ENCODE measurements around the gene NPTX2.

The NPTX2 gene

GRCh38 chr7:98618786-98619185 is 1.7 kb downstream of the NPTX2 start:
- no peak for DNase-seq (ENCODE audit: low spot score)

GRCh38 chr7:98619450-98620321 is 2.6 kb downstream of the NPTX2 start:
- peak; percentile 25 for DNase-seq (ENCODE audit: low spot score)

DNA sequence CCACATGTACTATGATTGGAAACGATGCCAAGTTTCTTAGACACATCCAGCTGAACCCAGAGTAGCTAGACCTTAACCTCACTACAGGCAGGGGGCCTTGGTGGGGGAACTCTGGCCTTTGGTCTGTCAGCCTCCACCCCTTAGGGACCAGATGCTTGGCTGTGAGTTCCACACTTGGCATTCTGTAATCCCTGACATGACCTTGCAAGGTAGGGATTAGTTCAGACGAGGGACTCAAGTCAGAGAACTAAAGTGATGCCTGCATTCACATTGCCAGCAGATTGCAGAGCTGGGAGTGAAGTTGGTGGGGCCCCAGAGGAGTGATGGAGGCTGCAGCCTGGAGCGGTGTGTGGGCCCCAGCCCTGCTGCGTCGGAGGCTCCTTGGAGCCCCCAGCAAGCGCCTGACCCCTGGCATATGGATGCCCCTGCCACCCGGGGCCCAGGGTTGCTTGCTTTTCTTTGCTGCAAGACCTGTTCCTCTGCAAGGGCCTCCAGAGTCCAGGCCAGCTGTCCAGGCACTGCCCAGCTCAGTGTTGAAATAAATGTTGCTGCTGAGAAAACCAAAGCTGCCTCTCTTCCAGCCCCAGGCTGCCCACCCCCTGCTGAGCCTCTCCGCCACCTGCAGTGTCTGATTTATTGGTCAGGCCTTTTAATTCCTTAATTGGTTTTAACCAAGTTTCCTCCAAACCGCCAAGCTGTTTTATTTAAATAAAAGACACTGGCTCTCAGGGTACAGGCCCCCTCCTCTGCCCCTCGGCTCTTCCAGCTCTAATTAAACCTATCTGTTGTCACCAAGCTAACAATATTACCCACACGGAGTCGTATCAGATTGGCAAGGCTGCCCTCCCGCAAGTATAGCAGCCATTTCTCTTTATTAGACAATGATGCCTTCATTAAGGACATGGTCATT is 4.7 kb downstream of the NPTX2 start:
- DNase-seq (ENCODE audit: low spot score) = no peak

- DNase-seq (ENCODE audit: low spot score) = no peak
These were observed 5.8 kb downstream of the NPTX2 start for GRCh38 chr7:98622926-98623325.

DNA sequence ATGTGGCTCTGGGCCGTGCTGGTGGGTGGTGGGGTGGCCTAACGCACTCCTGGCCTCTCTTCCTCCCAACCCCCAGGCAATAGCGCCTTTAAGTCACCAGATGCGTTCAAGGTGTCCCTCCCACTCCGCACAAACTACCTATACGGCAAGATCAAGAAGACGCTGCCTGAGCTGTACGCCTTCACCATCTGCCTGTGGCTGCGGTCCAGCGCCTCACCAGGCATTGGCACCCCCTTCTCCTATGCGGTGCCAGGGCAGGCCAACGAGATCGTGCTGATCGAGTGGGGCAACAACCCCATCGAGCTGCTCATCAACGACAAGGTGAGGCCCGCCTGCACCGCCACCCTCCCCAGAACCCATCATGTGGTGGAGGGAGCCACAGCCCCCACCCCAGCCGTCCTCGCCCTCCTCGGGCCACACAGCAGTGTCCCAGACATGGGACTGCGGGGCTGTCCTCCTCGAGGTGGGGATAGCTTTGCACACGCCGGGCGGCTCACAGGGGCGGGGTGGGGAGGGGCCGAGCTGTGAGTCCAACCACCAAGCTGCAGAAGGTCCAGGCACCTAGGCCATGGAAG is 7.8 kb downstream of the NPTX2 start:
- no peak for DNase-seq (ENCODE audit: low spot score)

DNA sequence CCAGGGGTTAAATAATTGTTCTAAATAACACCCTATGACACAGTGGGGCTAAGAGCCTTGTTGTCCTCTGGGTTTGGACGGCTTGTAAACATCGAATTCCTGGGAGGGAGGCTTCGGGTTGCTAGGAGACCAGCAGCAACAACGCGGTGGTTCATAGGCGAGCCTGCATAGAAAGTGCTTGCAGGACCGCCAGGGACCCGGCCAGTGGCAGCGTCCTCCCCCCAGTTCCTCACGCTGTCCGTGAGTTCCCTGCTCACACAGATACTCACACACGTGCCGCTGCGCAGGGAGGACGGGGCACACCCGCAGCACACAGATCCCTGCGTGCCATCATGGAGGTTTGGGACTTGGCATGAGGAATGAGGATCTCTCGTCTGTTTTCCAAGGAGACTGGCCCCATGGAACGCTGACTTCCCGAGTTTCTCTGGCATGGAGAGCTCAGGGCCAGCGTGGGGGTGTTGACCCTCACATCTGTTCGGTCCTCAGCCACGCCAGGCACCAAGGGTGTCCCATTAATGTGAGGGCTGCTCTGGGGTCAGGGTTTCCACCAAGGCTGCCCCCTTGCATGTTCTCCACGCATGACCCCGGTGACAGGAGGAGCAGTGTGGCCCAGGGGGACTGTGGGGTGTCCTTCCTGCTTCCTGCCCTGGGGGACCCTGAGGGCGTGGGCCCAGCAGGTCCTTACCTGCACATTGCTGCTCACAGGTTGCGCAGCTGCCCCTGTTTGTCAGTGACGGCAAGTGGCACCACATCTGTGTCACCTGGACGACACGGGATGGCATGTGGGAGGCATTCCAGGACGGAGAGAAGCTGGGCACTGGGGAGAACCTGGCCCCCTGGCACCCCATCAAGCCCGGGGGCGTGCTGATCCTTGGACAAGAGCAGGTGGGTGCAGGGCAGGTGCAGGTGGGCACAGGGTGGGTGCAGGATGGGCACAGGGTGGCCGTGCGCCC is 9.7 kb downstream of the NPTX2 start:
- no peak for DNase-seq (ENCODE audit: low spot score)

GRCh38 chr7:98627413-98627790 is 10.3 kb downstream of the NPTX2 start:
- no peak for DNase-seq (ENCODE audit: low spot score)

DNA sequence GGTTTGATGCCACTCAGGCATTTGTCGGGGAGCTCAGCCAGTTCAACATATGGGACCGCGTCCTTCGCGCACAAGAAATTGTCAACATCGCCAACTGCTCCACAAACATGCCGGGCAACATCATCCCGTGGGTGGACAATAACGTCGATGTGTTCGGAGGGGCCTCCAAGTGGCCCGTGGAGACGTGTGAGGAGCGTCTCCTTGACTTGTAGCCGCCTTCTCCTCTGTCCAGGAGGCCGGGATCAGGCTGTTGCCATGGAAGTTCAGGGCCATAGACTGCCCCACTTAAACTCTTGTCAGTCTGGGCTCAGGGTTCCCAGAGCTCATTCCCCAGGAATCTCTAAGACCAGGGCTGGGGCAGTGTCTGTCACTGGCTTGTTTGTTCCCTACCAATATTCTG is 11.3 kb downstream of the NPTX2 start:
- no peak for DNase-seq (ENCODE audit: low spot score)

DNA sequence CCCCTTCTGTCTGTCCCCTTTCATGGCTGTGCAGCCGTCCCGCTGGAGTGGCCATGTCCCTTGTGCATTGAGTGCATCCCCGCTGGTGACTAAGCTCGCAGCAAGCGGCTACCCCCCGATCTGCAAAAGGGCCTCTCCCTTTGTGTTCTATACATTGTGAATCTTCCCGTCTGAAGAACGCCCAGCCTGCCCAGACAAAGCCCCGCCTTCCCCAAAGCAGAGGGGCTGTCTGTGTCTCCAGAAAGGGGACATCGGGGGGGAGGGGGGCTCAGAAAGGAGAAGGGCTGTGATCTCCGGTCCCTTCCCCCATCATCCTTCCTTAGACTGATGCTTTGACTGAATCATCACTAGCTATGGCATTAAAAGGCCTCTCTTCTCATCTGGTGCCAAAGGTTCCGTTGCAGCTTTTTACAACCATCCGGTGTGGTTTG is 11.9 kb downstream of the NPTX2 start:
- no peak for DNase-seq (ENCODE audit: low spot score)

DNA sequence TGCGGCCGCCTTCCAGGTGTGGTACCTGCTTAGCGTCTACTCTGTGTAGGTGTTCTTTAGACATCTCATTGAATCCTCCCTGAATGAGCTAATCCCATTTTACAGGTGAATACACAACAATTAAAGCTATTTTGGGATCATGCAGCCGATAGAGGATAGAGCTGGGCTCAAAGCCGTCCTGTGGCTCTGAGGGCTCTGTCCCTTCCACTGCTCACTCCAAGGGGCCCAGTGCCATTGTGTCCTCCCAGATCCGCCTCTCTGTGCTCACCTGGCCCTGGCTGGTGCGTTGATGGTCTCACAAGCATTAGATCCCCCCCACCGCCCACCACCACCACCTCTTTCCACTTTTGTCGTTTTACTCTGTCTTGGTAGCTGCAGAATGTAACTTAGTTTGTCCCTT is 13.1 kb downstream of the NPTX2 start:
- DNase-seq (ENCODE audit: low spot score) = no peak

DNA sequence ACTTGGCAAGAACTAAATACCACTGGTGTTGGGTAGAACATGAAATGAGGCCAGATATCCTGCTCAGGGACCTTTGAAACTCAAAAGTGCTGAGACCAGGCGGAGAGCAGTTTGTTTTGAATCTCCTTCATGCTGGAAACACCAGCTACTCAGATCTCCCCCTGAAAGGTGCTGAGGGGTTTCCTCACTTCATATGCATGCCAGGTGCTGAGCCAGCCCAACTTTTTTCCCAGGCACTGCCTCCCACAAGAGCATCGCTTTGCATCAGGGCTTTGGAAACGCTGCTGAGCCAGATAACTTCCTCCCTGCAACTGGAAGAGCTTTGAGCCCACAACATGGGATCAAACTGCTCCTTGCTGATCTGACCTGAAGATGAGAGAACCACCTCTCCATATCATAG is 13.7 kb downstream of the NPTX2 start:
- DNase-seq (ENCODE audit: low spot score) = no peak

DNA sequence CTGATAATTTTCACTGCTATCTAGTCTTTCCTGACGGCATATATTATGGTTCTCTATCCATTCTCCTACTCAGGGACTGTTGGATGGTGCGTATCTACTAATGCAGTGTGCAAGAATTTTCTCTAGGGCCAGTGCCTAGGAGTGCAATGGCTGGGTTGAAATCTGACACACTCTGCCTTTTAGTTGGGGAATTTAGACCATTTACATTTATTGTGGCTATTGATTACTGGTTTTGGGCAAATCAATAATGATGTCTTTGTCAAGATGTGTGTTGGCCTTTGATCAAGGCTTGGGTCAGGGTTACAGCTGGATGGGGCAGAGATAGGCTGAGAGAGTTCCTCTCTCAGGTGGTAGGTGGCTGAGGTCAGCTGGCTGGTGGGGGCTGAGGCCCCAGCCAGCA is 21.8 kb downstream of the NPTX2 start:
- no peak for DNase-seq (ENCODE audit: low spot score)

GRCh38 chr7:98640375-98640774 is 23.3 kb downstream of the NPTX2 start:
- DNase-seq (ENCODE audit: low spot score) = no peak

GRCh38 chr7:98641646-98642500 is 24.8 kb downstream of the NPTX2 start:
- DNase-seq (ENCODE audit: low spot score) = no peak

DNA sequence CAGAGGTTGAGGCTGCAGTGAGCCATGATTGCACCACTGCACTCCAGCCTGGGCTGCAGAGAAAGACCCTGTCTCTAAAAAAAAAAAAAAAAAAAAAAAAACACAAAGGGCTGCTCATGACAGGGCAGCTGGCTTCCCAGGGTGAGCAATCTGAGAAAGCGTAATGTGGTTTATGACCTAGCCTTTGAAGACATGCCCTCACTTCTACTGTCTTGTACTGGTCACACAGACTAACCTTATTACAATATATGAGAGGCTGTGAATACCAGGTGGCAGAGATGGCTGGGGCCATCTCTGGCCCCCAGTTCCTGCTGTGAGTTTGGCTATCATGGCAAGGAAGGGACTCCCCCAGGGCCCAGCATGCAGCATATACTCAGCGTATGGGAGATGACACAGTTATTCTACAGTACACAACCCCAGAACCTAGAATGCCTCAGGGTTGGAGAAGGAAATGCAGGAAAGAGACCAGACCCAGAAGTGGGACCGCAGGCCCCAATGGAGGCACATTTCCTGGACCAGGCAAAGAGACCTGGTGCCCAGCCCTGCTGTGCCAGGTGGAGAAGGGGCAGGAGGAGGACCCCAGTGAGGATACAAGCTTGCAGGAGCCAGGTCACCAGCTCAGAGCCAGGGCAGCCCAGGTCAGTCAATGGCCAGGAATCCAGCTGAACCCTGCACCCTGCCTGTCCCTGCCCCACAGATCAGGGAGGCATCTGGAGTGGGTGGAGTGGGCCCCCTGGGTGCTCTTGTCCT is 26.3 kb downstream of the NPTX2 start:
- DNase-seq (ENCODE audit: low spot score) = no peak

DNA sequence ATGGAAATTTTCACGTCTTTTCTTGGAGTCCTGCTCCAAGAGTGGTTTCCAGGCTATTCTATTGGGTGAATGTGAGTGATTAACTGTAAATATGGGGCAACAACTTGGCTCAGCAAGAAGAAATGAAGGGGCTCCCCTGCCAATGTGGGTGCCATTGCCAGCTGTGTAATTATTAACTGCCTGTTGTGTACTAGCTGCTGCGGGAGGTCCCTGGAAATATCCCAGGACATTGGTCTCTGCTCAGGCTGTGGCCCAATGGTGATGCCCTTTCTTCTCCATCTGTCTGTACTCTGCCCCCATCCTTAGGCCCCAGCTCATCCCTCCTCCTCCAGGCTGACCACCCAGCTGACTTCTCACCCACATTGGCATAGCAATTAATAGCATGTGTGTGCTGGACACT is 29.4 kb downstream of the NPTX2 start:
- DNase-seq (ENCODE audit: low spot score) = no peak

GRCh38 chr7:98647326-98647725 is 30.2 kb downstream of the NPTX2 start:
- DNase-seq (ENCODE audit: low spot score) = no peak

DNA sequence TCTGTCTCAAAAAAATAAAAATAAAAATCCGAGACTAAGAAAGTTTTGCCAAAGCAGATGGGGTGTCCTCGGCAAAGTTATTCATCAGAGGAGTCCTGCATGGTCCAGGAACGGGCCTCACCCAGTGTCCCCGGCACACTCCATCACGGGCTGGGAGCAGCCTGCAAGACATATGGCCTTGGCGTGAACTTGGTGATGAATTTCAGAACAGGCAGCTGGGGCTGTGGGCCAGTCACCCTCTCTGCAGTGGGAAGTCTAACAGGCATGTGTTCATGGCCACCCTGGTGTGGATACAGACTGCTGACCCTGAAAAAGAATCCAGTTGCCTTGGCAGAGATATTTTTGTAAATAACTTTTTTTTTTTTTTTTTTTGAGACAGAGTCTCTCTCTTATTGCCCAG is 34.7 kb downstream of the NPTX2 start:
- DNase-seq (ENCODE audit: low spot score) = no peak

DNA sequence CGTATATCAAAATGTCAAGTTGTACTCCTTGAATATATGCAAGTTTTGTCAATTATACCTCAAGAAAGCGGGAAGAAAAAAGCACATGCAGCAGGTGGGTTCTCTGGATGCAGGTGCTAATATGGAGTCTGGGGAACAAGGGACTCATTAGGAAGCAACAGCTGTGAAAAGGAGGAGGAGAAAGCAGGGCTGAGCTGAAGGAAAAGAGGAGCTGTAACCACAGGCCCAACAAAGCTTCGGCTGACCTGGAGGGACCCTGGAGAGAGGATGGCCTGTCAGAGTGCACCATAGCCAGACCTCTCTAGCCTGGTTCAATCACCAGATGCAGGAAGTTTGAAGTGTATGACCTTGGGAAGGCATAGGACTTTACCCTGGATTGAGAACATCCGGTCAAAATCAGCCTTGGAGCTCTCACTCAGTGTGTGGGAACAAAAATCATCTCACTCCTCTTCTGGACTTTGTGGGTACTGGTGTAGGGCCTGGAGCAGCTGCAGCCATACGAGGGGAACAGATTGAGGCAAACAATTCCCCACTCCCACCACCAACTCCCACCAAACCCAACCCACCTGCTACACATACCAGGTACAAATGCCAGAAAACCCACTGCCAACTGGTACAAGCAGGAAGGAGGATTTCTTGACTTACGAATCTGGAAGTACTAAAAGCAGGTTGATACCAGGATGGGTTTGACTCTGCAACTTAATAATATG is 36.7 kb downstream of the NPTX2 start:
- no peak for DNase-seq (ENCODE audit: low spot score)

Data from AG20443 (cell line).